Calu3 (cell line): ENCODE measurements around the gene CAPN15. TPM values are rescaled to one million over a fixed set of nuclear protein-coding genes. Genes with fewer than 3 reads are reported as not detected.
"Not testable (repeated sequence)": the region's sequence is repeated elsewhere in the genome, so short reads cannot be mapped to it uniquely, and the experiment has no call there.

Experiments
- BruUV-seq: library from RNA; stranded (reverse); fragments of 400-500 nt; replicated peaks from 2 replicates; lab custom pipeline; 2021; lab: Mats Ljungman, UMichigan
- CTCF ChIA-PET: fragments of 300-600 bp; sonication (Branson Sonifier 250); formaldehyde crosslinking; loops from one replicate; lab custom pipeline; 2022; ENCODE audit warnings: antibody characterized with exemption; lab: Charles Lee
- DNase-seq: peaks from one replicate; pipeline ENCODE4 v3.0.0; 2022
- H3K27ac Mint-ChIP-seq: one replicate; pipeline ENCODE4 v1.8.0; 2022; ENCODE audit warnings: mixed read lengths; ENCODE audit not compliant: unreplicated experiment
- H3K27me3 Mint-ChIP-seq: one replicate; pipeline ENCODE4 v1.8.0; 2022; ENCODE audit warnings: mixed read lengths; ENCODE audit not compliant: unreplicated experiment
- H3K36me3 Mint-ChIP-seq: one replicate; pipeline ENCODE4 v1.8.0; 2022; ENCODE audit warnings: mild to moderate bottlenecking, moderate library complexity, mixed read lengths; ENCODE audit not compliant: insufficient read depth, unreplicated experiment
- H3K4me1 Mint-ChIP-seq: one replicate; pipeline ENCODE4 v1.8.0; 2022; ENCODE audit warnings: mild to moderate bottlenecking, low read depth, mixed read lengths; ENCODE audit not compliant: unreplicated experiment
- H3K4me3 Mint-ChIP-seq: one replicate; pipeline ENCODE4 v1.8.0; 2022; ENCODE audit warnings: mild to moderate bottlenecking, low read depth, moderate library complexity, mixed read lengths; ENCODE audit not compliant: unreplicated experiment
- H3K9me3 Mint-ChIP-seq: one replicate; pipeline ENCODE4 v1.8.0; 2022; ENCODE audit warnings: low read depth, mixed read lengths; ENCODE audit not compliant: unreplicated experiment
- intact Hi-C: fragments of 100-400 bp; cut with micrococcal nuclease; formaldehyde crosslinking; loops from one replicate; pipeline ENCODE4 v1.10.0; 2022; ENCODE audit not compliant: unreplicated experiment
- total RNA-seq: library from RNA; stranded (reverse); gene quantifications from 2 replicates; pipeline ENCODE4 v1.2.3, GENCODE V29; 2022
- TF ChIP-seq, protein P1 (sequence below): fragments of 200-600 bp; IDR thresholded peaks from one replicate; pipeline ENCODE4 v1.8.0; 2022; ENCODE audit warnings: antibody characterized with exemption; ENCODE audit not compliant: unreplicated experiment

Gene CAPN15
- total RNA-seq, 1 experiment from 2014 or later, result 108 TPM

DNA sequence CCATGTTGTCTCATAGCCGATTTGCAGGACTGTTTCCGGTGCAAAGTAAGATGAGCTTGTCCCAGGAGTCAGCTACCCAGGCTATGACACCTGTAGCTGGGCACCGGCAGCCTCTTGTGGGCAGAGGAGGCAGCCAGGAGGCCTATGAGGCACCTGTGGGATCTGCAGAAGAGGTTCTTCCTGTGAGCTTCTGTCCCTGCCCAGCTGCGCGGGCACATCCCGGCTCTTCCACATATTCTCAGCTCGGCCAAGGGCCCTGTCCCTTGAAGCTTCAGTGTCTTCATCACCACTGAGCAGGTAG lies 21.3 kb upstream of the CAPN15 start:
- no peak overlapping the region for H3K4me3 Mint-ChIP-seq
- intact Hi-C loops, result no loop called here

DNA sequence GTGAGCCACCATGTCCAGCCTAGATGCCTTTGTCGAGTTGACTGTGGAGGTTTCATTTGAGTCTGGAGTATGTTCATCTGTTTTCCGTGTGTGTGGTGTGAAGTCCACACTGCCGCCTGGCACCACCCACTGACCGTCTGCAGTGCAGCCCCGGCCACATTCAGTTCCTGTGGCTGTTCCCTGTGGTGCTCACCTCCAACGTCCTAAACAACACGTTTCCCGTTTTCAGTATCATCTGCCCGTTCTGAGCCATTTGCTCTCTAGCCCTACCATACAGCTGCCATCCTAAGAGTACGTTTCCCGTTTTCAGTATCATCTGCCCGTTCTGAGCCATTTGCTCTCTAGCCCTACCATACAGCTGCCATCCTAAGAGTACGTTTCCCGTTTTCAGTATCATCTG lies 20.0 kb upstream of the CAPN15 start:
- H3K27me3 Mint-ChIP-seq, H3K27ac Mint-ChIP-seq, DNase-seq, intact Hi-C loops, H3K4me1 Mint-ChIP-seq, BruUV-seq, H3K4me3 Mint-ChIP-seq, CTCF ChIA-PET, H3K36me3 Mint-ChIP-seq, H3K9me3 Mint-ChIP-seq: not testable (repeated sequence)

More for the DNA sequence above, 21.3 kb upstream of the CAPN15 start:
- H3K36me3 Mint-ChIP-seq, result no peaks in the 10 kb centered on the region
- H3K27me3 Mint-ChIP-seq, result no peaks in the 10 kb centered on the region
- CTCF ChIA-PET, result no interaction called here
- DNase-seq, result no peak
- TF ChIP-seq, protein P1, sequence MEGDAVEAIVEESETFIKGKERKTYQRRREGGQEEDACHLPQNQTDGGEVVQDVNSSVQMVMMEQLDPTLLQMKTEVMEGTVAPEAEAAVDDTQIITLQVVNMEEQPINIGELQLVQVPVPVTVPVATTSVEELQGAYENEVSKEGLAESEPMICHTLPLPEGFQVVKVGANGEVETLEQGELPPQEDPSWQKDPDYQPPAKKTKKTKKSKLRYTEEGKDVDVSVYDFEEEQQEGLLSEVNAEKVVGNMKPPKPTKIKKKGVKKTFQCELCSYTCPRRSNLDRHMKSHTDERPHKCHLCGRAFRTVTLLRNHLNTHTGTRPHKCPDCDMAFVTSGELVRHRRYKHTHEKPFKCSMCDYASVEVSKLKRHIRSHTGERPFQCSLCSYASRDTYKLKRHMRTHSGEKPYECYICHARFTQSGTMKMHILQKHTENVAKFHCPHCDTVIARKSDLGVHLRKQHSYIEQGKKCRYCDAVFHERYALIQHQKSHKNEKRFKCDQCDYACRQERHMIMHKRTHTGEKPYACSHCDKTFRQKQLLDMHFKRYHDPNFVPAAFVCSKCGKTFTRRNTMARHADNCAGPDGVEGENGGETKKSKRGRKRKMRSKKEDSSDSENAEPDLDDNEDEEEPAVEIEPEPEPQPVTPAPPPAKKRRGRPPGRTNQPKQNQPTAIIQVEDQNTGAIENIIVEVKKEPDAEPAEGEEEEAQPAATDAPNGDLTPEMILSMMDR, result no peak
- no peaks in the 10 kb centered on the region for H3K9me3 Mint-ChIP-seq
- H3K4me1 Mint-ChIP-seq, result peaks cover 9% of the 10 kb centered on the region
- H3K27ac Mint-ChIP-seq, result no peak overlapping the region
- BruUV-seq, result no TSS peak

DNA sequence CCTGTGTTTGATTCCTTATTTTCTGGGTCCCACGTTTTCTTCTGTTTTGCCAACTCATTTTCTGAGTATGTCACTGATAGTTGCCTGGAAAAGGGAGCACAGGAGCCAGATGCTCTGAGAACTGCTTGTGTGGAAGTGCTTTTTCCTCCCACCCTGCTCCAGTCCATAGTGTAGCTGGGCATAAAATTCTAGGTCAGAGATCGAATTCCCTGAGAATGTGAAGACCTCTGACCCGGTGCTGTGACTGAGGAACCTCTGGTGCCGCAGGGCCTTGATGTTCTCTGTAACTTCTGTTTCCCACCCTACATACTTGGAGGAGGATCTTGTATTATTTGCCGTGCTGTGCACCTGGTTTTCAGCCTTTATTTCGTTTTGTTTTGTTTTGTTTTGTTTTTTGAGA lies 19.5 kb upstream of the CAPN15 start:
- TF ChIP-seq, protein P1, result no peak
- H3K36me3 Mint-ChIP-seq, result no peaks in the 10 kb centered on the region
- no peak for DNase-seq
- H3K9me3 Mint-ChIP-seq, result no peaks in the 10 kb centered on the region
- CTCF ChIA-PET, result no interaction called here
- H3K27me3 Mint-ChIP-seq, result no peaks in the 10 kb centered on the region
- H3K4me1 Mint-ChIP-seq, result no peaks in the 10 kb centered on the region
- no TSS peak for BruUV-seq
- intact Hi-C loops, result no loop called here
- H3K4me3 Mint-ChIP-seq, result no peak overlapping the region
- H3K27ac Mint-ChIP-seq, result no peak overlapping the region

GRCh38 chr16:508884-509736 lies 18.4 kb upstream of the CAPN15 start:
- Mint-ChIP-seq H3K4me1 (no peaks in the 10 kb centered on the region), H3K27ac (no peak overlapping the region), H3K36me3 (no peaks in the 10 kb centered on the region), H3K27me3 (no peaks in the 10 kb centered on the region), H3K9me3 (no peaks in the 10 kb centered on the region), H3K4me3 (no peak overlapping the region)
- TF ChIP-seq, protein P1, result no peak
- DNase-seq, result no peak
- CTCF ChIA-PET, result no interaction called here
- BruUV-seq, result no TSS peak
- intact Hi-C loops, result no loop called here
